Coronary artery (tissue), 2 donors: ENCODE results near the gene PLPP6.

Experiments used
- DNase-seq: peaks from one replicate; pipeline ENCODE4 v3.0.0-alpha.2; 2017; ENCODE audit warnings: low spot score
- H3K27ac ChIP-seq, 2 donors: fragments of 200-600 bp; sonication (generic); one replicate each; pipeline ENCODE4 v1.5.1; 2016 to 2019
- H3K4me3 ChIP-seq: fragments of 200-600 bp; sonication (generic); 2 replicates; pipeline ENCODE4 v1.5.1; 2016; ENCODE audit warnings: mild to moderate bottlenecking, moderate library complexity
- CTCF ChIP-seq: fragments of 200-600 bp; sonication (generic); IDR thresholded peaks from one replicate; pipeline ENCODE4 v1.5.1; 2019; ENCODE audit warnings: antibody characterized with exemption

PLPP6 gene

DNA sequence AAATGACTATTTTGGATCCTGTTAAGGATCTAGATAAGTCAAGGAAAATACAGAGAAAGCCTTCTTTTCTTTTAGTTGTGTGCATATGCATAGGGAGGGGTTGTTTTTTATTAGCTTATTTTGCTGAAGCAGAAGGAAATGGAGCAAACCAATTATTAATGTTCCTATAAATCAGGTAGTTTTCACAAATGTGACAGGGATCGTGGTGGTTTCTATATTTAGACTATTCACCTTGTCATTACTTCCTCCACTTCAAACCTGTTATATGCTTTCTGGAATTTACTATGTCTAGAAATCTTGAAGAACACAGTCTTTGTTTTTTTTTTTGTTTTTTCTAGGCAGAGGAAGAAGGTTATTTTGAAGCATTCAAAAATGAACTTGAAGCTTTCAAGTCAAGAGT lies 39.4 kb downstream of the PLPP6 start:
- TF ChIP-seq CTCF, result no peak
- H3K4me3 ChIP-seq, result no peak overlapping the region
- H3K27ac ChIP-seq, result no peak overlapping the region
- DNase-seq, result no peak

DNA sequence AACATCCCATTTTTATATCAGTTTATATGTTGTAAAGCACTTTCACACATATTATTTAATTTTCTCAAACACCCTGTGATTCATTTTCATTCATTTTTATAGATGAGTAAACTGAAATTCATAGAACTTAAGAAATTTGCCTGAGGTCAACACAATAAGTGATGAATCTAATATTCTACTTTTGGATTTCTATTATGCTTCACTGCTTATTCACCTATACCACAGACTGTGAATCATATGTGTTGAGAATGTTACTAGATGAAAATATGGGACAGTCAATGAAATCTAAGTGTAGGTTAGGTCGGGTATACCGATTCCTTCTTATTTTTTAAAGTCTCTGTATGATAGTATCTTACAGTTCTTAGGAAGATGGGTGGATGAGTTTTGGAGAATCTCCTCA lies 42.0 kb downstream of the PLPP6 start:
- Histone ChIP-seq H3K4me3 (no peak overlapping the region), H3K27ac (no peak overlapping the region)
- no peak for TF ChIP-seq CTCF
- no peak for DNase-seq

DNA sequence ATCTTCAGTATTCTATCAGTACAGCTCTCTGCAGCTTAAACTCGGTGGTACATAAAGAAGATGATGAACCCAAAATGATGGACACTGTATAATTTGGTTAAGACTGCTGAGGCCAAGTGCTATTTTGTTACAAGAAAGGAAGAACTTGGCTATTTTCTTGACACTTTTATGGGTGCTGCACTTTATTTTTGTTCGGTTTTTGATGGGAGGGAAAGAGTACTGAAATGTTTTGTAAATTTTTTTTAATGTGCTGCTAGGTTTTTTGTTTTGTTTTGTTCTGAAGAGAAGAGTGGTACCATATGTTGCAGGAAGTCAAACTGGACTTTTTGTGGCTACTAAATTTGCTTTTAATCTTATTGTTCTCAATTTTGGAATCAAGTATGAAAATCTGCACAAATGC lies 43.9 kb downstream of the PLPP6 start:
- no peak for DNase-seq
- Histone ChIP-seq H3K27ac (no peak overlapping the region), H3K4me3 (no peak overlapping the region)
- TF ChIP-seq CTCF, result no peak

DNA sequence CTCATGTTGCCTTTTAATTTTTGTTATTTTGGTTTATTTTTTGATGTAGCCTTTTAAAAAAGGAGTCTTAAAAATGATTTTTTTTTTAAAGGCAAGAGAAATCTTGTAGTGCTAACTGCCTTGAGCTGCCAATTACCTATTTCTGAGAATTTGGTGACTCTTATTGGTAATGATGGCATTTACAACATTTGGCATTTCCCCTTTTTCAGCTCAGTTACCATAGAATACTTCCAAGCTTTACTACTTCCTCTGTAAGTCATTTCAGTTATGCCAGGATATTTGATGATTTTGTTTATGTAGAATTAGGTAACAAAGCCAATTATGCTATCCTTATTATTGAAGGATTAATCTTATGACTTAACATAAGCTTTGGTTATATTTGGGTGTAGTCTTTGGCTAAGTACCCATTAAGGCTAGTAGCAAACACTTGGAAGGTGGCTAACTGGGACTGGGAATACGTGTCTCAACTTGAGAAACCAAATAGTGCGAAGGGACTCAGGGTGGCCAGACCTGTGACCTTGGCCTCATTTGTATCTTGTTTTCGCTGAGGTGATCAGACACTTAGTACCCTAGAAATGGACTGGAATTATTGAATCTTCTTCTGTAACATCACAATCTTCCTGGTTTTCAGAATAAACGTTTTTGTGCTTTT lies 45.0 kb downstream of the PLPP6 start:
- TF ChIP-seq CTCF, result no peak
- no peak for DNase-seq

DNA sequence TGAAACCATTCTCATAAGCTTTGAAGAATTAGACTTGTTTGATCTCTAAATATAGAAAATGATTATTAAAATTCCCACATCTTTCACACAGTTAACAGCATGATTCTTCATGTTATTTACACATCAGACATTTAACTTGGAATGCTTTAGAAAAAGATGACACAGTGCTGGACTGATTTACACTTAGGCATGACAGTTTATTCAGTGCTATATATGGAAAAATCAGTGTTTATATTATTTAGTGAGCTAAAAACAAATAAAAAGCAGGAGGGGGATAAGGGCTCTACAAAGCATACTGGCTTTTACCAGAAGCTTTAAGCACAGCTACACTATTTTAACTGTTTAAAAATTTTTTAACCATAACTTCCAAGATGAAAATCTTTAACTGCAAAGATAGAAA lies 47.3 kb downstream of the PLPP6 start:
- TF ChIP-seq CTCF, result no peak
- Histone ChIP-seq H3K4me3 (no peak overlapping the region), H3K27ac (no peak overlapping the region)
- no peak for DNase-seq

More for the DNA sequence above, 45.0 kb downstream of the PLPP6 start:
- H3K27ac ChIP-seq, result no peak overlapping the region
- no peak overlapping the region for H3K4me3 ChIP-seq

- no peak for TF ChIP-seq CTCF
- Histone ChIP-seq H3K4me3 (no peak overlapping the region), H3K27ac (no peak overlapping the region)
- DNase-seq, result no peak
Measured at GRCh38 chr9:4713849-4714248, 51.8 kb downstream of the PLPP6 start.

- no peak for TF ChIP-seq CTCF
- no peak overlapping the region for H3K27ac ChIP-seq
Measured at GRCh38 chr9:4714266-4715016, 52.3 kb downstream of the PLPP6 start.

More at GRCh38 chr9:4714266-4715016, 52.3 kb downstream of the PLPP6 start:
- no peak for DNase-seq
- no peak overlapping the region for H3K4me3 ChIP-seq
